MM.1S (cell line): ENCODE data around the gene C19orf73.

ENCODE experiments used
- CTCF ChIP-seq: fragments of 300-600 bp; sonication (generic); IDR thresholded peaks from 2 replicates; pipeline ENCODE4 v1.5.1; 2016; ENCODE audit warnings: antibody characterized with exemption, low read length, mixed read lengths
- EZH2 ChIP-seq: fragments of 300-600 bp; sonication (generic); optimal IDR thresholded peaks from 2 replicates; pipeline ENCODE3; 2017; ENCODE audit warnings: low read depth, mild to moderate bottlenecking, antibody characterized with exemption, low read length, mixed read lengths

DNA sequence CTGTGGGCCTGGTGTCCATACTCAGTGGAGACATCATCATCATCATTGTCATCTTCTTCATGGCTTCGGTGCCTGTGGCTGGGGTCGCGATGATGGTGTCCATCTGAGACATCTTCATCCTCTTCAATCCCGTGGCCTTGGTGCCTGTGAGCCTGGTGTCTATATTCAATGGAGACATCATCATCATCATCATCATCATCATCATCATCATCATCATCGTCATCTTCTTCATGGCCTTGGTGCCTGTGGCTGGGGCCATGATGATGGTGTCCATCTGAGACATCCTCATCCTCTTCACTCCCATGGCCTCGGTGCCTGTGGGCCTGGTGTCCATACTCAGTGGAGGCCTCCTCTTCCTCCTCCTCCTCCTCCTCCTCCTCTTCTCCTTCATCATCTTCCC, 35.3 kb upstream of the C19orf73 start:
- no peak for TF ChIP-seq EZH2
- no peak for TF ChIP-seq CTCF
